Measurements from ENCODE around the gene POLRMT.
"Not testable (repeated sequence)": the region's sequence is repeated elsewhere in the genome, so short reads cannot be mapped to it uniquely, and the experiment has no call there.

POLRMT gene

GRCh38 chr19:674282-675151 is 41.2 kb upstream of the POLRMT start:
- no peak for DNase-seq (ENCODE audit: low spot score in 2 of 2)

GRCh38 chr19:670609-671075 is 37.3 kb upstream of the POLRMT start:
- ATAC-seq (ENCODE audit: low read depth), result peak; percentile 53

More at GRCh38 chr19:674282-675151, 41.2 kb upstream of the POLRMT start:
- no peak overlapping the region for H3K27ac Mint-ChIP-seq
- H3K27me3 Mint-ChIP-seq, result peaks cover 12% of the 10 kb centered on the region
- peaks cover 3% of the 10 kb centered on the region for H3K36me3 Mint-ChIP-seq
- H3K4me3 Mint-ChIP-seq, result no peak overlapping the region
- H3K4me1 Mint-ChIP-seq, result peaks cover 3% of the 10 kb centered on the region
- no peak for ATAC-seq (ENCODE audit: low read depth)
- H3K9me3 Mint-ChIP-seq, result no peaks in the 10 kb centered on the region

GRCh38 chr19:668675-669434 is 35.5 kb upstream of the POLRMT start:
- H3K27ac Mint-ChIP-seq, result not testable (repeated sequence)

More at GRCh38 chr19:670609-671075, 37.3 kb upstream of the POLRMT start:
- Mint-ChIP-seq H3K4me3 (no peak overlapping the region), H3K4me1 (peaks cover 3% of the 10 kb centered on the region), H3K27me3 (peaks cover 12% of the 10 kb centered on the region), H3K27ac (no peak overlapping the region), H3K36me3 (peaks cover 3% of the 10 kb centered on the region), H3K9me3 (no peaks in the 10 kb centered on the region)
- no peak for DNase-seq (ENCODE audit: low spot score in 2 of 2)

DNA sequence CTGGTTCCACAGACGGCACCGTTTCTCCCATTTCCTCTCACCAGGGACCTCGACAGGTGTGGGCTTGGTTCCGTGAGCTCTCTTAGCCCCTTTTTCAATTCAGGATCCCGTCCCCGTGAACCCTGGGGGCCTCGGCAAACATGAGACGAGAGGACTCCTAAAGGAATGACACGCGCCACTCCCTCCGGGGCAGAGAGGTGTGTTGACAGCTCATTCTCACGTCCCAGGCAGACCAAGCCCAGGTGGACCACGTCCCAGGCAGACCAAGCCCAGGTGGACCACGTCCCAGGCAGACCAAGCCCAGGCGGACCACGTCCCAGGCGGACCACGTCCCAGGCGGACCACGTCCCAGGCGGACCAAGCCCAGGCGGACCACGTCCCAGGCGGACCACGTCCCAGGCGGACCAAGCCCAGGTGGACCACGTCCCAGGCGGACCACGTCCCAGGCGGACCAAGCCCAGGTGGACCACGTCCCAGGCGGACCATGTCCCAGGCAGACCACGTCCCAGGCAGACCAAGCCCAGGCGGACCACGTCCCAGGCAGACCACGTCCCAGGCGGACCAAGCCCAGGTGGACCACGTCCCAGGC is 33.7 kb upstream of the POLRMT start:
- H3K27me3 Mint-ChIP-seq; H3K36me3 Mint-ChIP-seq; H3K4me1 Mint-ChIP-seq; H3K27ac Mint-ChIP-seq; H3K4me3 Mint-ChIP-seq; H3K9me3 Mint-ChIP-seq; DNase-seq (ENCODE audit: low spot score in 2 of 2); ATAC-seq (ENCODE audit: low read depth): not testable (repeated sequence)

More at GRCh38 chr19:668675-669434, 35.5 kb upstream of the POLRMT start:
- not testable (repeated sequence) for ATAC-seq (ENCODE audit: low read depth); H3K4me1 Mint-ChIP-seq; H3K36me3 Mint-ChIP-seq; H3K27me3 Mint-ChIP-seq; H3K4me3 Mint-ChIP-seq; H3K9me3 Mint-ChIP-seq; DNase-seq (ENCODE audit: low spot score in 2 of 2)

DNA sequence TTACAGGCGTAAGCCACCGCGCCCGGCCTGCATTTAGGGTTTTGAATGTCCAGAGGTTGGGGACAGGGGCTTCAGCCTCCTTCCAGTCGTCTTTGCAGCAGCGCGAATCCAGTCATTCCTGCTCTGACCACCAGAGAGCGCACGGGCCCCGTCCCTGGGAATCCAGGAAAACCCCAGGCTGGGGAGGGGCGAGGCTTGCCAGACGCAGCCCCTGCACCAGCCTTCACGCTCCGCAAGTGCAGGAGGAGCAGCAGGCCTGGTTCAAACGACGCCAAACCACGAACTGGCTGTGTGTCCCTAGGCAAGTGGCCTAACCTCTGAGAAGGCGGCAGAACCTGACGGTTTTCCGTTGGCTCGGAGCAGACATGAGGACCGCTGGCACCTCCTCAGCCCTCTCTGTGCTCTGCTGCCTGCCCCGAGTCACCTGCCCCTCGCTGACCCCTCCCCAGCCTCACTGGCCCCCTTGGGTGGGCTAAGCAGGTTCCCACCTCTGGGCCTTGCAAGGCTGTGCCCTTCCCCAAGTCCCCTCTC is 31.6 kb upstream of the POLRMT start:
- Mint-ChIP-seq H3K4me1 (peaks cover 12% of the 10 kb centered on the region), H3K9me3 (no peaks in the 10 kb centered on the region), H3K4me3 (peak overlapping the region; percentile 28), H3K27ac (no peak overlapping the region), H3K36me3 (no peaks in the 10 kb centered on the region), H3K27me3 (peaks cover 2% of the 10 kb centered on the region)
- peak; percentile 2 for ATAC-seq (ENCODE audit: low read depth)
- peak; percentile 78 to 84 for DNase-seq (ENCODE audit: low spot score in 2 of 2)

GRCh38 chr19:663682-664117 is 30.4 kb upstream of the POLRMT start:
- Mint-ChIP-seq H3K9me3 (no peaks in the 10 kb centered on the region), H3K4me3 (peak overlapping the region; percentile 87), H3K27me3 (peaks cover 2% of the 10 kb centered on the region), H3K4me1 (peaks cover 18% of the 10 kb centered on the region), H3K36me3 (no peaks in the 10 kb centered on the region), H3K27ac (peak overlapping the region; percentile 83)
- ATAC-seq (ENCODE audit: low read depth), result no peak
- DNase-seq (ENCODE audit: low spot score in 2 of 2), result no peak

DNA sequence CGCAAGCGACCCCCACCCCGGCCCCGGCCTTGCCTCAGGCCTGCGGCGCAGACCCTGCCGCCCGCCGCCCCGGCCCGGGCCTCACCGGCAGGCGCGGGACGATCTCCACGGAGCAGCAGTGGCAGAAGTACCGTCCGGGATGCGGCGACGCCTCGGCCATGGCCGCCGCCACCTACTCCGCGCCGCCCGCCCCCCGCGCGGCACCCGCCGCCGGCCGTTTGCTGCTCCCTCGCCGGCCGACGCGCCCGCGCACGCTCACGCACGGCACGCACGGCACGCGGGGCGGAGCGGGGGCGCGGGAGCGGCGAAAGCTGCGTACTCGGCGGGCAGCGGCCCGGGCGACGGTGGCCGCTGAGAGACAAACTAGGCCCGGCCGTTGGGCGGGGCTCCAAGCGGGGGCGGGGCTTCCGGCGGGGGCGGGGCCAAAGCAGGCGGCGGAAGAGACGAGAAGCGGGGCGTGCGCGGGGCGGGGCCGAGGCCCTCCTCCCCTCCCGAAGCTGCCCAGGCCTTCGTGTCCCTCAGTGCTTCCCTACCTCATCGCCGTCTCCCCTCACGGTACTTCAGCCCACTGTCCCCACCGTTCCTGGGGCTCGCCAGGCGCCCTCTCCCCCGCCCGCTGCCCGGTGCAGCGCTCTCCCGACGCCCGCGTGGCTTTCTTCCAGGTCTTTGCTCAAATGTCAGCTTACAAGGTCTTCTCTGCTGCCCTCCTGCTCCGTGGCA is 29.8 kb upstream of the POLRMT start, which contains the start of gene RNF126:
Gene RNF126 (minus strand): TSS at position 253 of the 720 bp plus-strand sequence. CDS start 93 bp downstream, at position 160.
- peak within 1 kb of the TSS; percentile 92 for H3K27ac Mint-ChIP-seq
- peaks cover 2% of the 10 kb centered on the region for H3K27me3 Mint-ChIP-seq
- no peaks in the 10 kb centered on the region for H3K36me3 Mint-ChIP-seq
- ATAC-seq (ENCODE audit: low read depth), result peak; percentile 54
- peaks cover 22% of the 10 kb centered on the region for H3K4me1 Mint-ChIP-seq
- H3K9me3 Mint-ChIP-seq, result no peaks in the 10 kb centered on the region
- peak within 1 kb of the TSS; percentile 98 for H3K4me3 Mint-ChIP-seq
- DNase-seq (ENCODE audit: low spot score in 2 of 2), result peak; percentile 81 to 86

GRCh38 chr19:662207-662961 is 29.0 kb upstream of the POLRMT start:
- peak in 1 of 2 donors; percentile 62 for DNase-seq (ENCODE audit: low spot score in 2 of 2)
- peak overlapping the region; percentile 98 for H3K4me3 Mint-ChIP-seq
- H3K27ac Mint-ChIP-seq, result peak overlapping the region; percentile 92
- H3K9me3 Mint-ChIP-seq, result no peaks in the 10 kb centered on the region
- peaks cover 2% of the 10 kb centered on the region for H3K27me3 Mint-ChIP-seq
- peaks cover 24% of the 10 kb centered on the region for H3K4me1 Mint-ChIP-seq
- ATAC-seq (ENCODE audit: low read depth), result peak; percentile 16
- no peaks in the 10 kb centered on the region for H3K36me3 Mint-ChIP-seq

- Mint-ChIP-seq H3K4me1 (peaks cover 28% of the 10 kb centered on the region), H3K27me3 (no peaks in the 10 kb centered on the region)
Observed at GRCh38 chr19:661427-662196, 28.3 kb upstream of the POLRMT start.

DNA sequence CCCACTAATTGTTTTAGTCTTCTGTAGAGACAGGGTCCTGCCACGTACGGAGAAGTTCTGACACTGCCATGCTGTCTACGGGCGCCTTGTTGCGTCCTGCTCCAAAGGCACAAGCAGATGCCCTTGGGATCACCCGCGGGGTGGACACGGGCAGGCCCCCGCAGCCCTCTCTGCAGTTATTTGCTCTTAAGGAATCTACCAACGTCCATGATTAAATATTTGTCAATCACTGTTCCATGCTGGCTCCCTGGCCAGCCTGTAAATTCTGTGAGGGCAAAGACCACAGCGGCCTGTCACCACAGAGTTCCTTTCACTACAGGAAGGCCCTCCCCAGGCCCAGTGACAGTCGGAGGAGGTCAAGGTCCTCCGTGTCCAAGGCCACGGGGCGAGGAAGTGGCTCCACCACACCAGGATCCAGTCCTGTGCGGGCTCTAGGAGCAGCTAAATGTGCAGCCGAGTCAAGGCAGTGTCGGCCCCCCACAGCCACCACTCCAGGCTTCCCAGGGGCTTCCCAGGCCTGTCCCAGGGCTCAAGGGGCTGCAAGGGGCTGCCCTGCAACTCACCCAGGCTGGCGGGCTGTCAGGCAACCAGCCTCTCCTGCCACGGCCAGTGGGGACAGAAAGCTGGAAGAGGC is 27.6 kb upstream of the POLRMT start:
- Mint-ChIP-seq H3K4me1 (peaks cover 34% of the 10 kb centered on the region), H3K9me3 (no peaks in the 10 kb centered on the region)
- no peak for ATAC-seq (ENCODE audit: low read depth)

More at GRCh38 chr19:661427-662196, 28.3 kb upstream of the POLRMT start:
- Mint-ChIP-seq H3K9me3 (no peaks in the 10 kb centered on the region), H3K27ac (peak overlapping the region; percentile 92), H3K4me3 (peak overlapping the region; percentile 98), H3K36me3 (peaks cover 2% of the 10 kb centered on the region)
- ATAC-seq (ENCODE audit: low read depth) (peak; percentile 41), DNase-seq (ENCODE audit: low spot score in 2 of 2) (peak in 1 of 2 donors; percentile 61)

DNA sequence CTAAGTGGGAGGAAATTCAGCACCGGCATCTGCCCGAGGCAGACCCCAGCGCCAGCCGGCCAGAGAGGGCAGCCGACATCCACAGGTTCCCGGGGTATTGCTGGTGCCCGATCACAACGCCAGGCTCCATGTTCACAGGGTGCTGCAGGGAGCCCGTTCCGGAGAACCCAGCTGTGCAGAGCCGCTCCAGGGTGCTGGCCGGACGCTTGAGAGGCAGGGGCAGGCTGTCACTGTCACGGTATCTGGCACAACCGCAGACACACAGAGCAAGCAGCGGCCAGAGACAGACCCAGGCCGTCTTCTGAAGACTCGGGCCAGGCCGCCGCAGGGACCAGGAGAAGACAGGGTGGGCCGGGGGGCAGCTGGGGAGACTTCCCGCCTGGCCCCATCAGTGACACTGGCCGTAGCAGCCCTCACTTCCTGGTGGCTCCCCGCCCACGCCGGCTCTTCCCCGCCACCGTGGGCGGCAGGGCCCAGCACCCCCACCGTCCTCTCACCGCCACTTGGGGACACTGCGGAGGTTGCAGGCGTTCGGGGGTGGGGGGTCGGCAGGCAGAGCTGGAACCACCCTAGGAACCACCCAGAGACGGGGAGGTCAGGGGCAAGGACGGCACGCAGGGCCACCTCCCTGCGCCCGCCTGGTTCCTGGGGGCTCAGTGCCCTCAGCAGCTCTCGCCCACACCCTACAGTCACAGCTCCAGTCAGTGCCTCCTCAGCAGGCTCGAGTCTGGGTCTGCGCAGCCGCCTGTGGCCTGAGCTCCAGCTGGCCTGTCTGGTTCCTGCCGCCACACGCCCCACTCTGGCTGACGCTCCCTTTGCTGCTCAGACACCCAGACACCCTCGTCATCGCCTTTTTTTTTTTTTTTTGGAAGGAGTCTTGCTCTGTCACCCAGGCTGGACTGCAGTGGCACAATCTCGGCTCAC is 25.8 kb upstream of the POLRMT start:
- Mint-ChIP-seq H3K27ac (peak overlapping the region; percentile 92), H3K36me3 (peaks cover 10% of the 10 kb centered on the region), H3K9me3 (no peaks in the 10 kb centered on the region), H3K4me1 (peaks cover 42% of the 10 kb centered on the region), H3K4me3 (peak overlapping the region; percentile 98), H3K27me3 (no peaks in the 10 kb centered on the region)
- peak; percentile 20 for ATAC-seq (ENCODE audit: low read depth)
- DNase-seq (ENCODE audit: low spot score in 2 of 2), result no peak

More for the DNA sequence above, 27.6 kb upstream of the POLRMT start:
- Mint-ChIP-seq H3K27ac (peak overlapping the region; percentile 92), H3K27me3 (no peaks in the 10 kb centered on the region), H3K36me3 (peaks cover 2% of the 10 kb centered on the region), H3K4me3 (peak overlapping the region; percentile 98)
- DNase-seq (ENCODE audit: low spot score in 2 of 2), result no peak
